CD4-positive, CD25-positive, alpha-beta regulatory T cell (primary cell): Measurements from ENCODE around the gene CYP2U1. TPM values are rescaled to one million over a fixed set of nuclear protein-coding genes. Genes with fewer than 3 reads are reported as not detected.

Experiments used
- ATAC-seq, 2 donors: fragments of 150-1000 bp; cut with Tn5 transposase; one replicate each; pipeline ENCODE4 v1.10.0; 2021; ENCODE audit warnings: low read depth in 2 of 2, moderate number of reproducible peaks in 2 of 2, moderate library complexity in 1 of 2
- DNase-seq, 3 donors: peaks; one replicate each; pipeline versions ENCODE4 v3.0.0 to v3.0.0-alpha.2; 2012 to 2022; ENCODE audit warnings: mixed read lengths in 1 of 3
- H3K27ac ChIP-seq: one replicate; pipeline ENCODE4 v1.7.0; 2013; ENCODE audit warnings: mild to moderate bottlenecking, low read length; ENCODE audit not compliant: insufficient read depth, poor library complexity, severe bottlenecking
- H3K27me3 ChIP-seq: one replicate; pipeline ENCODE4 v1.7.0; 2013; ENCODE audit warnings: low read length; ENCODE audit not compliant: control insufficient read depth, insufficient read depth
- H3K36me3 ChIP-seq: one replicate; pipeline ENCODE4 v1.7.0; 2013; ENCODE audit warnings: mild to moderate bottlenecking, low read length, moderate library complexity; ENCODE audit not compliant: control insufficient read depth, insufficient read depth
- H3K4me1 ChIP-seq: 2 replicates; pipeline ENCODE4 v1.7.0; 2013; ENCODE audit warnings: mild to moderate bottlenecking, low read length; ENCODE audit not compliant: insufficient read depth, control insufficient read depth, poor library complexity, severe bottlenecking
- H3K4me3 ChIP-seq: one replicate; pipeline ENCODE4 v1.7.0; 2013; ENCODE audit warnings: low read depth, mild to moderate bottlenecking, low read length, moderate library complexity
- H3K9me3 ChIP-seq, 2 experiments: 1 replicate in 1 of 2; 2 replicates in 1 of 2; pipeline ENCODE4 v1.7.0; 2013; ENCODE audit warnings: low read length in 2 of 2, mild to moderate bottlenecking in 1 of 2, moderate library complexity in 1 of 2; ENCODE audit not compliant: control insufficient read depth in 2 of 2
- H3K27ac Mint-ChIP-seq, 3 donors: one replicate each; pipeline ENCODE4 v1.8.0; 2020 to 2022; ENCODE audit warnings: mild to moderate bottlenecking in 3 of 3, mixed read lengths in 3 of 3, moderate library complexity in 2 of 3
- H3K27me3 Mint-ChIP-seq: one replicate; pipeline ENCODE4 v1.8.0; 2022; ENCODE audit warnings: mild to moderate bottlenecking, mixed read lengths
- H3K36me3 Mint-ChIP-seq: one replicate; pipeline ENCODE4 v1.8.0; 2020; ENCODE audit warnings: mixed read lengths
- H3K4me1 Mint-ChIP-seq, 4 donors: one replicate each; pipeline ENCODE4 v1.8.0; 2020 to 2022; ENCODE audit warnings: mixed read lengths in 4 of 4, mild to moderate bottlenecking in 1 of 4
- H3K4me3 Mint-ChIP-seq, 4 donors: one replicate each; pipeline ENCODE4 v1.8.0; 2020 to 2022; ENCODE audit warnings: mild to moderate bottlenecking in 4 of 4, mixed read lengths in 4 of 4, moderate library complexity in 3 of 4
- H3K9me3 Mint-ChIP-seq, 7 donors: one replicate each; pipeline ENCODE4 v1.8.0; 2020 to 2022; ENCODE audit warnings: mixed read lengths in 7 of 7, mild to moderate bottlenecking in 3 of 7, moderate library complexity in 2 of 7
- polyA plus RNA-seq, 4 donors: library from polyadenylated mRNA; unstranded; fragments of 300-500 nt; fragmentation: Illumina TruSeq; gene quantifications; one replicate each; pipeline ENCODE4 v1.2.3, GENCODE V29; 2021
- total RNA-seq: library from RNA; stranded (reverse); gene quantifications from one replicate; pipeline ENCODE4 v1.2.3, GENCODE V29; 2022

The CYP2U1 gene
- total and polyA plus RNA-seq, 5 donors from 2014 or later: 1.1 to 2.6 (median 1.9) TPM

GRCh38 chr4:107906458-107907100, 24.8 kb upstream of the CYP2U1 start:
- peaks cover 0 to 5% (median 0%) of the 10 kb centered on the region in 7 donors for H3K9me3 Mint-ChIP-seq
- Histone ChIP-seq H3K4me1 (no peaks in the 10 kb centered on the region), H3K4me3 (no peak overlapping the region), H3K9me3 (no peaks in the 10 kb centered on the region), H3K27me3 (no peaks in the 10 kb centered on the region), H3K36me3 (no peaks in the 10 kb centered on the region), H3K27ac (no peak overlapping the region)
- ATAC-seq: no peak
- peaks cover 10% of the 10 kb centered on the region for H3K27me3 Mint-ChIP-seq
- no peaks in the 10 kb centered on the region for H3K36me3 Mint-ChIP-seq
- H3K4me3 Mint-ChIP-seq: no peak overlapping the region
- no peaks in the 10 kb centered on the region for H3K4me1 Mint-ChIP-seq
- DNase-seq: no peak
- no peak overlapping the region for H3K27ac Mint-ChIP-seq

- no peak for ATAC-seq
- no peaks in the 10 kb centered on the region for H3K9me3 ChIP-seq
- Mint-ChIP-seq H3K4me1 (peaks cover 0 to 2% (median 0%) of the 10 kb centered on the region in 4 donors), H3K4me3 (no peak overlapping the region), H3K27ac (no peak overlapping the region), H3K27me3 (peaks cover 10% of the 10 kb centered on the region), H3K36me3 (no peaks in the 10 kb centered on the region), H3K9me3 (peaks cover 0 to 5% (median 0%) of the 10 kb centered on the region in 7 donors)
- H3K27ac ChIP-seq: no peak overlapping the region
- no peaks in the 10 kb centered on the region for H3K4me1 ChIP-seq
- H3K27me3 ChIP-seq: no peaks in the 10 kb centered on the region
- H3K4me3 ChIP-seq: no peak overlapping the region
- H3K36me3 ChIP-seq: no peaks in the 10 kb centered on the region
- no peak for DNase-seq
Observed at GRCh38 chr4:107908377-107908776, 23.0 kb upstream of the CYP2U1 start.

GRCh38 chr4:107913283-107913899, 18.0 kb upstream of the CYP2U1 start:
- Mint-ChIP-seq H3K27ac (no peak overlapping the region), H3K4me1 (peaks cover 0 to 2% (median 0%) of the 10 kb centered on the region in 4 donors), H3K4me3 (no peak overlapping the region), H3K36me3 (no peaks in the 10 kb centered on the region), H3K27me3 (peaks cover 31% of the 10 kb centered on the region), H3K9me3 (no peaks in the 10 kb centered on the region)
- H3K4me3 ChIP-seq: no peak overlapping the region
- no peaks in the 10 kb centered on the region for H3K9me3 ChIP-seq
- peak; percentile 74 to 82 for ATAC-seq
- no peak overlapping the region for H3K27ac ChIP-seq
- DNase-seq: peak; percentile 6 to 75 (median 64)
- no peaks in the 10 kb centered on the region for H3K36me3 ChIP-seq
- no peaks in the 10 kb centered on the region for H3K27me3 ChIP-seq
- no peaks in the 10 kb centered on the region for H3K4me1 ChIP-seq

DNA sequence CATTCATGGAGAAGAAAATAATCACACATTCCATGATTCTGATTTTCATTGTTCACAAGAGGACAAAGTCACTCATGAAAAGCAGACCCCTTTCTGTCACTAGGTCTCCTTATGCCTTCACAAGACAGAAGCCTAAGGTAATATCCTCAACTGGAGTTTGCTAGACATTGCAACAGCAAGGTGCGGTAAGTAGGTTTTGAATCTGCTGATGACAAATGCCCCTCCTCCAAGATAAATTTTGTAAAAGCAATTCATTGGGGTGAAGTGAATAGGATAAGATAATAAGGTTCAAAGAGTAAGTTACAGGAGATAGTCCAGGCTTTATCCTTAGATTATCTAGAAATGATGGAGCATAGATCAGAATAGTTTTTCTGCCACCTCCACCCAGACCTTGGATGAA, 16.1 kb upstream of the CYP2U1 start:
- H3K27me3 Mint-ChIP-seq: peaks cover 47% of the 10 kb centered on the region
- H3K9me3 Mint-ChIP-seq: peaks cover 0 to 10% (median 4%) of the 10 kb centered on the region in 7 donors
- no peak overlapping the region for H3K4me3 ChIP-seq
- ATAC-seq (no peak), DNase-seq (no peak)
- H3K4me3 Mint-ChIP-seq: no peak overlapping the region
- H3K4me1 Mint-ChIP-seq: peaks cover 0 to 2% (median 0%) of the 10 kb centered on the region in 4 donors
- H3K27me3 ChIP-seq: peaks cover 2% of the 10 kb centered on the region
- no peak overlapping the region for H3K27ac ChIP-seq
- H3K36me3 ChIP-seq: no peaks in the 10 kb centered on the region
- no peaks in the 10 kb centered on the region for H3K4me1 ChIP-seq
- H3K9me3 ChIP-seq: peaks cover 4 to 11% of the 10 kb centered on the region in 2 experiments
- no peak overlapping the region for H3K27ac Mint-ChIP-seq
- no peaks in the 10 kb centered on the region for H3K36me3 Mint-ChIP-seq

GRCh38 chr4:107916623-107917022, 14.7 kb upstream of the CYP2U1 start:
- no peak for DNase-seq
- no peaks in the 10 kb centered on the region for H3K36me3 ChIP-seq
- Mint-ChIP-seq H3K36me3 (no peaks in the 10 kb centered on the region), H3K27ac (no peak overlapping the region), H3K9me3 (peaks cover 0 to 10% (median 4%) of the 10 kb centered on the region in 7 donors), H3K4me1 (peaks cover 0 to 2% (median 0%) of the 10 kb centered on the region in 4 donors), H3K4me3 (no peak overlapping the region), H3K27me3 (peaks cover 51% of the 10 kb centered on the region)
- ATAC-seq: no peak
- no peak overlapping the region for H3K27ac ChIP-seq
- peaks cover 4% of the 10 kb centered on the region for H3K27me3 ChIP-seq
- H3K4me1 ChIP-seq: no peaks in the 10 kb centered on the region
- H3K9me3 ChIP-seq: peaks cover 4 to 11% of the 10 kb centered on the region in 2 experiments
- no peak overlapping the region for H3K4me3 ChIP-seq

GRCh38 chr4:107917500-107917899, 13.8 kb upstream of the CYP2U1 start:
- Histone ChIP-seq H3K4me1 (no peaks in the 10 kb centered on the region), H3K4me3 (no peak overlapping the region), H3K9me3 (peaks cover 4 to 11% of the 10 kb centered on the region in 2 experiments), H3K27me3 (peaks cover 4% of the 10 kb centered on the region), H3K36me3 (no peaks in the 10 kb centered on the region), H3K27ac (no peak overlapping the region)
- Mint-ChIP-seq H3K9me3 (peaks cover 0 to 10% (median 4%) of the 10 kb centered on the region in 7 donors), H3K27me3 (peaks cover 51% of the 10 kb centered on the region), H3K36me3 (no peaks in the 10 kb centered on the region), H3K4me3 (no peak overlapping the region), H3K4me1 (peaks cover 0 to 2% (median 0%) of the 10 kb centered on the region in 4 donors), H3K27ac (no peak overlapping the region)
- DNase-seq: no peak
- ATAC-seq: no peak

GRCh38 chr4:107922486-107923473, 8.6 kb upstream of the CYP2U1 start:
- H3K27ac ChIP-seq: no peak overlapping the region
- no peak for DNase-seq
- Mint-ChIP-seq H3K36me3 (no peaks in the 10 kb centered on the region), H3K27ac (no peak overlapping the region), H3K9me3 (peaks cover 0 to 10% (median 8%) of the 10 kb centered on the region in 7 donors), H3K4me3 (no peak overlapping the region), H3K27me3 (peaks cover 40% of the 10 kb centered on the region), H3K4me1 (no peaks in the 10 kb centered on the region)
- ATAC-seq: no peak
- peaks cover 4 to 11% of the 10 kb centered on the region in 2 experiments for H3K9me3 ChIP-seq
- no peaks in the 10 kb centered on the region for H3K4me1 ChIP-seq
- H3K36me3 ChIP-seq: no peaks in the 10 kb centered on the region
- H3K4me3 ChIP-seq: no peak overlapping the region
- peaks cover 4% of the 10 kb centered on the region for H3K27me3 ChIP-seq
